NCI-H345 treated with DMSO at 0.1 percent for 48 hours (cell line): ENCODE results near the gene KRTAP13-3.

Experiments used
- DNase-seq: peaks from one replicate; lab custom pipeline; 2025; ENCODE audit not compliant: unreplicated experiment; lab: John Stamatoyannopoulos, UW

Gene KRTAP13-3, protein sequence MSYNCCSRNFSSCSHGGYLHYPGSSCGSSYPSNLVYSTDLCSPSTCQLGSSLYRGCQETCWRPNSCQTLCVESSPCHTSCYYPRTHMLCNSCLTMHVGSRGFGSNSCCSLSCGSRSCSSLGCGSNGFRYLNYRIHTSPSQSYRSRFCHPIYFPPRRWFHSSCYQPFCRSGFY

GRCh38 chr21:30425826-30426225 is at the start of gene KRTAP13-3:
TSS of gene KRTAP13-3 (minus strand) at chr21:30425926. CDS start at chr21:30425912, 14 bp downstream.
- DNase-seq: no peak

DNA sequence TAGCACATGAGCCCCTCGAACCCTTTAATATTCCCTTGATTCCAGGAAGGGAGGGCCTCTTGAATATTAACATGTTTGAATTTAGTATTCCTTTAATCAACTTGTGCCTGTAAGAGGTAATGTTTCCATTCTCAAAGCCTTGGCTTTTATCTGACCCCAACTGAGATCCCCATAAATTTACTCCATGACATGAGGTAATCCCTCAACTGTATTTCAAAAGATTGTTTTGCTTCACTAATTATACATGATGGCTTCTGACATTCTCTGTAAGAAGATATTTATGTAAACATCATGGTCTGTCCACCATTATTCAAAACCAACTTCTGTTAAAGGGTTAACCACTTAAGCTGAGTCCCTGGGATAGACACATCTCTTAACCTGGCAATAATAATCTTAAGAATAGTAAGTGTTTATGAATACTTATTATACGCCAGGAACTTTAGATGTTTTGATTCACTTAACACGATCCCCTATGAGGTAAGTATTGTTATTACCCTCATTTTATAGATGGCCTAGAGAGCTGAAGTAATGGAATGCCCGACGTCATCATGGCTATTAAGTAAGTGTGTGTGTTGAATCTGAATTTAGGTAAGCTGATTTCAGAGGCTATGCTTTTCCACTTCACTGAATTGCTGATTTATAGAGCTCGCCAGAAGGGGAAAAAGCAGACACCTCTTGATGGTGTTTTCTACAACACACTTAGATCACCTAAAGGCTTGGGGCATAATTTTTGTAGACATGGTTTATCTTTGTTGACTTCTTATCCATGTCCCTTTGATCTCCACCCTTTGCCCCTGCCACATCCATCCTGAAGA is 43.4 kb upstream of the KRTAP13-3 start:
- DNase-seq: no peak

- no peak for DNase-seq
Measured at GRCh38 chr21:30463713-30464112, 38.0 kb upstream of the KRTAP13-3 start.

GRCh38 chr21:30448514-30448913 is 22.8 kb upstream of the KRTAP13-3 start:
- DNase-seq: no peak

DNA sequence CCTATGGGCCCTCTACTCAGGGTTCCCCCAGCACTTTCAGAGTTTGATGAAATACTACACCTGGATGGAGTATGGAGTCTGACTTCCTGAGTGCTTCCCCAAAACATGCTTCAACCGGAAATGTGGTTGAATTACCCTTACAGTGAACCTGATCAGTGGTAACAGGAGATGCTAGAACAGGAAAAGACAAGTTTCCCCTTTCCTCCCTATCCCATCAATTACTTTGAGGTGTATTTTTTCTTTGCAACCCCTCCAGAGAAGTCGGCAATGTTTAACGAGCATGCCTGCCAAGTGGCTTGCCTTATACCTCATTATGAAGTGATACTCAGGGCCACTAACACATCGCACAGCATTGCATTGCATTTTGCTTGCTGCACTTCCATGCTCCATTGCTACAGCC is 21.3 kb upstream of the KRTAP13-3 start:
- DNase-seq: no peak

GRCh38 chr21:30444204-30444603 is 18.5 kb upstream of the KRTAP13-3 start:
- DNase-seq: no peak

GRCh38 chr21:30443226-30443625 is 17.5 kb upstream of the KRTAP13-3 start:
- DNase-seq: no peak

- DNase-seq: no peak
Measured at GRCh38 chr21:30439975-30440374, 14.2 kb upstream of the KRTAP13-3 start, which contains the start of gene KRTAP15-1. TSS of gene KRTAP15-1 (plus strand) at chr21:30440275. CDS start at chr21:30440328, 53 bp downstream.

DNA sequence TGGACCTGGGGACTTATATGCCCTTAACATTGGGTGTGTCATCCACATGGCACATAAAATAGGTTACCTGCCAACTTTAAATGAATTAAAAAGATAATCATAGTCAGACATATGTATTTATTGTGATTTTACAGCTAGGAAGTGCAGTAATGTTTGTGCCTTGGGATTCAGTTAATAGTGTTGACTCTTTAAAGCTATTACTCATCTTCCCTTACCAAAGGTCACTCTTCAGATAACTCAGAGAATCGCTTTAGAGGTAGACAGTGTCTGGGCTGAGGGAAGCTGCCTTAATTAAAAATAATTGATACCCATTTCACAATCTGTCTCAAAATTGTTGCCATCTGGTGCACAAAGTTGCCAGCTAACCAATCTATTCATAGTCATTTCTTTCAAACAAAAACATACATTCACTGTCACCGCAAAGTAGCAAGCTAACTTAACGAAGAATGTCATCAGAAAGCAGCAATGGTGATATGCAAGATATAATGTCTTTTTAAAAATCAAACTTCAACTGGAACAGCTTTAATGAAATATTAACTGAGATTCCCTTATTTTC is 11.4 kb upstream of the KRTAP13-3 start:
- no peak for DNase-seq

DNA sequence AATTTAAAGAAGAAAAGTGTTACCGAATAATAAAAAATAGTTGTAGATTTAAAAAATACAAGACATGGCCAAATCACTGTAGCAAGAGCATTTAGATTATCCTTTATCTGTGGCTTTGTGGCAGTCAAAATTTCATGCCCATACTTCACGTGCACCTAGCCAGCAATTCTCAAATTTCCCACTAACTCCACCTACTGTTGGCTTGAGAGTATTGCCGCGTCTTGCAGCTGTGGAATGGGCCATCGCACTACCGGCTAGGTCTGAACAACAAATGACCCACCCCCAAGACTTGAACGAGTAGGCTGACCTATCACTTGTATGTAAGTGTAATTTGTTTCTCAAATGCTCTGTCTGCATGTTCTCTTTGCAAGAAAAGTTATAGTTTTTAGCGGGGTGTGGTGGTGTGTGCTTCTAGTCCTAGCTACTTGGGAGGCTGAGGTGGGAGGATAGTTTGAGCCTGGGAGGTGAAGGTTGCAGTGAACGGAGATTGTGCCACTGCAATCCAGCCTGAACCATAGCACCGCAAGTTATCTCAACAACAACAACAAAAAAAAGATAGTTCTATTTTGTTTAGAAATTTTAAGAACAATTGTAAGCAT is 8.4 kb upstream of the KRTAP13-3 start:
- DNase-seq: no peak

DNA sequence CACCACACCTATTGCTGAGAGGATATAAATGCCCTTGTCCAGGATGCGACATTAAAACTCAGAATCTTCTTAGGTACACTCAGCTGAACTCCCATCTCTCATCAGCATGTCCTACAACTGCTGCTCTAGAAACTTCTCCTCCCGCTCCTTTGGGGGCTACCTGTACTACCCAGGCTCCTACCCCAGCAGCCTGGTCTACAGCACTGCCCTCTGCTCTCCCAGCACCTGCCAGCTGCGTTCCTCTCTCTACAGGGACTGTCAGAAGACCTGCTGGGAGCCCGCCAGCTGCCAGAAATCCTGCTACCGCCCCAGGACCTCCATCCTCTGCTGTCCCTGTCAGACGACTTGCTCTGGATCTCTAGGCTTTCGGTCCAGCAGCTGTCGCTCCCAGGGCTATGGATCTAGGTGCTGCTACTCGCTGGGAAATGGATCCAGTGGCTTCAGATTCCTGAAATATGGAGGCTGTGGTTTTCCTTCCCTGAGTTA is 4.5 kb upstream of the KRTAP13-3 start, which contains the start of gene KRTAP13-4:
Gene KRTAP13-4, plus strand, starts transcription at position 51 of the 486 bp plus-strand sequence. Its CDS starts 56 bp downstream, at position 107.
- DNase-seq: no peak

DNA sequence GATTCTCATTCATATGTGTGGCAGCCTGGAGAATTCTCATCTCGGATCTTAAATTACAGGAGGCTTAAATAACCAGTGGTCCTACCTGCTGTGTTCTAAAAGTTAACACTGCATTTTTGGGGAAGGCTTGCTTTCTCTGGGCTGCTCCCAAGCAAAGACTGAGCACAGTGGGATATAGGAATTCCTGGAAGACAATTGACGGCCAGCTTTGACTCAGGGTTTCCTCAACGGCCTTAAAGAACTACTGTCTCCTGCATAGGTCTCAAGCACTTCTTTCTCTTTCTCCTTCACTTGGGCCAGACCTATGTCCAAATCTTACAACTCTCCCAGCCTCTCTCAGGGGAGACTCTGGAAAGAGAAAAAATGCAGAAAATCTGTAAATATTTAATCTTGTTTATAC is 1.0 kb upstream of the KRTAP13-3 start:
- no peak for DNase-seq

DNA sequence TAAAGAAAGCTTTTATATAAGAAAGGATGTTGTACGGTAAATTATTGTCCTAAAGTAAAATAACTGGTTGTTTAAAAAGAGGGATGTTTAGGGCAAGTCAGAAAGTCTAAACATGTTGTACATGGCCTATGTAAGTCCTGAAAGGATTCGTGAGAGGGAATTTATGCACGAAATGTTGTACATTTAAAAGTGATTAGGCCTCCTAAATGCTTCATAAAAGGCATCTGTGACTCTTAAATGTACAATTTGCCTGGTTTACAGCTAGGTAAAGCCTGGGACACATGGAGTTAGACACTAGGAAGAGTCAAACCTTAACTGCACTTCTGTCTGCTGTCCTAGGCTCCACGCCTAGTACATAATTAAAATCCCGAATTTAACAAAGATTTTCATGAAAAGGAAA is 9.7 kb downstream of the KRTAP13-3 start:
- no peak for DNase-seq

- DNase-seq: no peak
Measured at GRCh38 chr21:30408782-30409494, 16.8 kb downstream of the KRTAP13-3 start.

DNA sequence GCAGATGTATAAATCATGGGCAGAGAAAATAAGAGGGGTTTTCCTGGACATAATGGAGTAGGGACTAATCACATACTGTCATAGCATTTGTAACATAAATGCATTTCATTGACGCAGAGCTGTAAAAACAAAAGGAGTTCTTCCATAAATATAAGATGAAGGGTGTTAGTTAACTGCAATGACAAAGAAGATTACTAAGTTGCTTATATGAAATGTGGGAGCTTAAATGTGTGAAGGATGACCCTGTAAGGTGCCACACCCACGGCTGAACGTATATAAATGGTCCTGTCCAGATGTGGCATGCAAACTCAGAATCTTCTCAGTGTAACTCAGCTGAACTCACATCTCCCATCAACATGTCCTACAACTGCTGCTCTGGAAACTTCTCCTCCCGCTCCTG is 30.0 kb downstream of the KRTAP13-3 start, which contains the start of gene KRTAP13-1:
Gene KRTAP13-1, plus strand, starts transcription at position 301 of the 400 bp plus-strand sequence. Its CDS starts 56 bp downstream, at position 357.
- no peak for DNase-seq

GRCh38 chr21:30391492-30392025 is 34.2 kb downstream of the KRTAP13-3 start:
- no peak for DNase-seq

GRCh38 chr21:30382201-30382600 is 43.5 kb downstream of the KRTAP13-3 start:
- no peak for DNase-seq
